Lung (tissue), 12 donors: ENCODE measurements around the gene MAJIN. TPM values are rescaled to one million over a fixed set of nuclear protein-coding genes. Genes with fewer than 3 reads are reported as not detected.

Experiments used
- ATAC-seq: fragments of 200-7000 bp; cut with Tn5 transposase; one replicate; pipeline ENCODE4 v1.9.1; 2020; ENCODE audit warnings: moderate number of reproducible peaks; ENCODE audit not compliant: insufficient read depth, low FRiP score
- DNase-seq, 3 donors: peaks; one replicate each; pipeline ENCODE4 v3.0.0-alpha.2; 2013 to 2017
- H3K27ac ChIP-seq, 2 donors: one replicate each; pipeline ENCODE4 v1.5.1; 2013; ENCODE audit warnings: mild to moderate bottlenecking in 2 of 2, moderate library complexity in 2 of 2, control low read depth in 1 of 2, inconsistent platforms in 1 of 2, low read depth in 1 of 2, low read length in 1 of 2
- H3K27me3 ChIP-seq, 3 donors: one replicate each; pipeline ENCODE4 v1.5.1; 2013; ENCODE audit warnings: low read length in 2 of 3; ENCODE audit not compliant: control insufficient read depth in 3 of 3, insufficient read depth in 3 of 3
- H3K36me3 ChIP-seq, 4 donors: one replicate each; pipeline ENCODE4 v1.5.1; 2013; ENCODE audit warnings: low read length in 4 of 4, mild to moderate bottlenecking in 1 of 4, moderate library complexity in 1 of 4; ENCODE audit not compliant: control insufficient read depth in 4 of 4, insufficient read depth in 4 of 4
- H3K4me1 ChIP-seq, 5 donors: one replicate each; pipeline ENCODE4 v1.5.1; 2013; ENCODE audit warnings: low read length in 5 of 5, mild to moderate bottlenecking in 2 of 5, moderate library complexity in 1 of 5; ENCODE audit not compliant: control insufficient read depth in 5 of 5, insufficient read depth in 5 of 5
- H3K4me3 ChIP-seq: one replicate; pipeline ENCODE4 v1.5.1; 2013; ENCODE audit warnings: mild to moderate bottlenecking, control low read depth, moderate library complexity
- H3K9ac ChIP-seq, 2 donors: one replicate each; pipeline ENCODE4 v1.5.1; 2013; ENCODE audit warnings: low read length in 2 of 2, control low read depth in 1 of 2; ENCODE audit not compliant: insufficient read depth in 1 of 2
- H3K9me3 ChIP-seq, 4 donors: one replicate each; pipeline ENCODE4 v1.5.1; 2013; ENCODE audit warnings: low read length in 3 of 4, mild to moderate bottlenecking in 1 of 4, moderate library complexity in 1 of 4; ENCODE audit not compliant: control insufficient read depth in 4 of 4, insufficient read depth in 3 of 4
- CTCF ChIP-seq: IDR thresholded peaks from 2 replicates; pipeline ENCODE4 v1.5.1; 2012; ENCODE audit warnings: mild to moderate bottlenecking; ENCODE audit errors: control extremely low read depth, extremely low read depth
- WGBS, 2 donors: extraction: QIAGEN DNeasy Blood & Tissue Kit; methylation state at CpG; one replicate each; pipeline ENCODE4 v1.1.7; 2013; 5-methylcytosine and 5-hydroxymethylcytosine counted together
- polyA plus RNA-seq, 2 donors: library from polyadenylated mRNA; stranded (reverse); fragments of 200-250 nt; gene quantifications; one replicate each; pipeline ENCODE4 v1.2.1, GENCODE V29; 2013
- total RNA-seq, 2 donors: library from RNA; depleted of rRNA in 1 of 2; stranded (reverse); fragments of >200 nt in 1 of 2; gene quantifications; one replicate each; pipeline ENCODE4 v1.2.1, GENCODE V29; 2014 to 2021
- donor health status: control.
- donor health status: control.
- donor health status: Bipolar disorder and iron deficiency.
- donor health status: healthy.
- donor health status: DM: yes; HTN: yes; CAD: no.

Gene MAJIN
- total and polyA plus RNA-seq, 4 donors = 0.24 to 0.55 (median 0.39) TPM; not detected in 1

- Histone ChIP-seq H3K4me1 (no peaks in the 10 kb centered on the region), H3K27ac (no peak overlapping the region), H3K27me3 (no peaks in the 10 kb centered on the region), H3K9ac (no peak overlapping the region), H3K9me3 (no peaks in the 10 kb centered on the region), H3K36me3 (no peaks in the 10 kb centered on the region), H3K4me3 (no peak overlapping the region)
- TF ChIP-seq CTCF = no peak
- ATAC-seq (no peak), DNase-seq (peak in 1 of 3 donors; percentile 20)
- WGBS, 2 donors = 71 to 85% methylated on average over 5 of the region's 5 CpGs
Measured at GRCh38 chr11:65002706-65003105, 30.8 kb upstream of the MAJIN start.

GRCh38 chr11:64999478-64999877 lies 27.6 kb upstream of the MAJIN start:
- DNase-seq (no peak), ATAC-seq (no peak)
- Histone ChIP-seq H3K4me1 (peaks cover 0 to 12% (median 0%) of the 10 kb centered on the region in 5 donors), H3K9me3 (no peaks in the 10 kb centered on the region), H3K27ac (no peak overlapping the region), H3K4me3 (no peak overlapping the region), H3K27me3 (no peaks in the 10 kb centered on the region), H3K9ac (no peak overlapping the region), H3K36me3 (no peaks in the 10 kb centered on the region)
- 80 to 100% methylated on average over 1 of the region's 1 CpG for WGBS, 2 donors
- TF ChIP-seq CTCF = no peak

GRCh38 chr11:64998690-64999431 lies 27.0 kb upstream of the MAJIN start:
- Histone ChIP-seq H3K36me3 (peaks cover 0 to 2% (median 0%) of the 10 kb centered on the region in 4 donors), H3K9ac (no peak overlapping the region), H3K9me3 (no peaks in the 10 kb centered on the region), H3K27ac (no peak overlapping the region), H3K4me3 (no peak overlapping the region), H3K4me1 (peaks cover 0 to 12% (median 0%) of the 10 kb centered on the region in 5 donors), H3K27me3 (no peaks in the 10 kb centered on the region)
- ATAC-seq (no peak), DNase-seq (no peak)
- 79 to 81% methylated on average over 9 of the region's 9 CpGs for WGBS, 2 donors
- no peak for TF ChIP-seq CTCF
